ENCODE data around the gene TTL. TPM values are rescaled to one million over a fixed set of nuclear protein-coding genes. Genes with fewer than 3 reads are reported as not detected.
A peak's percentile ranks its signal among the peaks of the same experiment; 100 is the strongest.

TTL gene
- total RNA-seq, 4 donors from 2014 or later: 11.6 to 24.2 (median 21.4) TPM

DNA sequence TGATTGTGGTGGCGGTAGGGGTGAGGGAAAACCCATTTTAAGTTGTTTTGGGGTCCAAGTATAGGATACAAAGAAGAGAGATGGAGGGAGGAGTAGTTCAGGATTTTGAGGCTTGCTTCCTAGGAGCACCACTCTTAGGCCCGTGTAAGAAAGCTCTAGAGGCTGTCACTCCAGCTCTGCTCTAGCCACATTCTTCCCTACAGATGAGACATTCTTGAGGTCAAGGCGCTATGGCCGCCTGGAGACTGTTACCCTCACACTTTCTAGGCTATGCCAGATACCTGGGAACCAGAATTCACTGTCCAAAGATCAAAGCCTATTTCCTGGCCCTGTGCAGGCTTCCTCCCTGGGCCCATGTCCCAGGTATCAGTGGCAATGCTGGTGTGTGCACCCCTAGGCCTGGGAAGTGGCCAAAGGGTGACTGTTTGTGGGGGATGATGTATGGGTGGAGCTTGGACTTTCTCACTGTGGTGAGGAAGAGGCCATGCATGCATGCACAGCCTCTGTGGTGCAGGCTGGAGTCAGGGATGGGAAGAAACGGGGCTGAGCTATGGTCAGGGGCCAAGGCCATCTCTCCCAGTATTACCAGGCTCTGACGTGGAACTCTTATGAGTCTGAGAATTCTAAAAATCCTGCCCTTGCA lies 7.0 kb upstream of the TTL start:
- TF ChIP-seq POLR2A (IDR thresholded peaks at IDR 0.05): no peak
- TF ChIP-seq, protein P1, sequence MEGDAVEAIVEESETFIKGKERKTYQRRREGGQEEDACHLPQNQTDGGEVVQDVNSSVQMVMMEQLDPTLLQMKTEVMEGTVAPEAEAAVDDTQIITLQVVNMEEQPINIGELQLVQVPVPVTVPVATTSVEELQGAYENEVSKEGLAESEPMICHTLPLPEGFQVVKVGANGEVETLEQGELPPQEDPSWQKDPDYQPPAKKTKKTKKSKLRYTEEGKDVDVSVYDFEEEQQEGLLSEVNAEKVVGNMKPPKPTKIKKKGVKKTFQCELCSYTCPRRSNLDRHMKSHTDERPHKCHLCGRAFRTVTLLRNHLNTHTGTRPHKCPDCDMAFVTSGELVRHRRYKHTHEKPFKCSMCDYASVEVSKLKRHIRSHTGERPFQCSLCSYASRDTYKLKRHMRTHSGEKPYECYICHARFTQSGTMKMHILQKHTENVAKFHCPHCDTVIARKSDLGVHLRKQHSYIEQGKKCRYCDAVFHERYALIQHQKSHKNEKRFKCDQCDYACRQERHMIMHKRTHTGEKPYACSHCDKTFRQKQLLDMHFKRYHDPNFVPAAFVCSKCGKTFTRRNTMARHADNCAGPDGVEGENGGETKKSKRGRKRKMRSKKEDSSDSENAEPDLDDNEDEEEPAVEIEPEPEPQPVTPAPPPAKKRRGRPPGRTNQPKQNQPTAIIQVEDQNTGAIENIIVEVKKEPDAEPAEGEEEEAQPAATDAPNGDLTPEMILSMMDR (IDR thresholded peaks at IDR 0.05): no peak
- intact Hi-C loops (cut with DNase I): no loop called here
- 74 to 81% methylated on average over 5 to 6 of the region's 6 CpGs for WGBS, 2 donors

DNA sequence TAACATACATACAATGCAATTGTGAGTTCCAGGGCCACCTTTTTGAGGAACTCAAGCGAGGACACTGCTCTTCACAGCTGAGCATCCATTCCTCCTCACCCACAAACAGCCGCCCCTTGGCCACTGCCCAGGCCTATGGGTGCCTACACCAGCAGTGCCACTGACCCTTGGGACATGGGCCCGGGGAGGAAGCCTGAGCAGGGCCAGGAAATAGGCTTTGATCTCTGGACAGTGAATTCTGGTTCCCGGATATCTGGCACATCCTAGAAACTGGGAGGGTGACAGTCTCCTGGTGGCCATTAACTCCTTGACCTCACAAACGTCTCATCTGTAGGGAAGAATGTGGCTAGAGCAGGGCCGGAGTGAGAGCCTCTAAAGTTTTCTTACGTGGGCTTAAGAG lies 5.5 kb upstream of the TTL start:
- DNase-seq: no peak
- H3K4me3 ChIP-seq: no peak overlapping the region
- intact Hi-C loops (cut with DNase I): no loop called here
- no peak overlapping the region for H3K27ac ChIP-seq
- H3K27me3 ChIP-seq: no peaks in the 10 kb centered on the region
- H3K9me3 ChIP-seq: no peaks in the 10 kb centered on the region
- whole genome bisulfite sequencing, 2 donors: 67 to 80% methylated on average over 6 of the region's 7 CpGs
- TF ChIP-seq, protein P1 (IDR thresholded peaks at IDR 0.05): no peak
- no peak for TF ChIP-seq POLR2A (IDR thresholded peaks at IDR 0.05)
- no peaks in the 10 kb centered on the region for H3K36me3 ChIP-seq
- H3K4me1 ChIP-seq: peaks cover 3 to 11% (median 5%) of the 10 kb centered on the region in 3 donors

More for the DNA sequence above, 7.0 kb upstream of the TTL start:
- Histone ChIP-seq H3K9me3 (no peaks in the 10 kb centered on the region), H3K27ac (no peak overlapping the region), H3K36me3 (no peaks in the 10 kb centered on the region), H3K4me1 (no peaks in the 10 kb centered on the region), H3K4me3 (no peak overlapping the region), H3K27me3 (no peaks in the 10 kb centered on the region)
- no peak for DNase-seq

DNA sequence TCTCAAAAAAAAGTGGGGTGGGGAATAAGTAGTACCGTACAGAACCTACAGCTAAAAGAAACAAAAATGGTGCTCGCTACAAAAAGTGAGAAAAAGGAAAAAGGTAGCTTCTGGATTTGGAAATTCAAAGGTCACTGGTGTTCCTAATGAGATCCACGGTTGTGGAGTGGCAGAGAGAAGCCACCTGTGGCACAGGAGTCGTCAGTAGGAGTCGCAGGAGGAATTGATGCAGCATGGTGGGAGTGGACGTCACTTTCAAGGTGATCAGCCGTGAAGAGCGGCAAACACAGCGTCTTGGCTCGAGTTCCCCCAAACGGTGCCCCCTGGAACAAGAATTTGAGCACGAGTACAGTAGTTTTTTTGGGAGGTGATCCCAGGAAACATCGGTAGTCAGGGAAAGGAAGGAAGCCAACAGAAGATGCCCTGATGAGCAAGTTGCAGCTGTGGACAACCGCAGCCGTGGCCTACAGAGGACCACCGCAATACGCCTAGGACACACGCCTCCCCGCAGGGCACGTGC lies 1.4 kb upstream of the TTL start:
- intact Hi-C loops (cut with DNase I): no loop called here
- TF ChIP-seq, protein P1 (IDR thresholded peaks at IDR 0.05): no peak
- no peak for TF ChIP-seq POLR2A (IDR thresholded peaks at IDR 0.05)
- H3K9me3 ChIP-seq: no peaks in the 10 kb centered on the region
- H3K27me3 ChIP-seq: no peaks in the 10 kb centered on the region
- H3K27ac ChIP-seq: peak overlapping the region; percentile 91 to 95 (median 94)
- peaks cover 10 to 33% (median 15%) of the 10 kb centered on the region in 3 donors for H3K4me1 ChIP-seq
- H3K4me3 ChIP-seq: peak overlapping the region; percentile 80 to 91 (median 88)
- no peak for DNase-seq
- 22 to 25% methylated on average over 9 to 13 of the region's 20 CpGs for WGBS, 2 donors
- no peaks in the 10 kb centered on the region for H3K36me3 ChIP-seq

DNA sequence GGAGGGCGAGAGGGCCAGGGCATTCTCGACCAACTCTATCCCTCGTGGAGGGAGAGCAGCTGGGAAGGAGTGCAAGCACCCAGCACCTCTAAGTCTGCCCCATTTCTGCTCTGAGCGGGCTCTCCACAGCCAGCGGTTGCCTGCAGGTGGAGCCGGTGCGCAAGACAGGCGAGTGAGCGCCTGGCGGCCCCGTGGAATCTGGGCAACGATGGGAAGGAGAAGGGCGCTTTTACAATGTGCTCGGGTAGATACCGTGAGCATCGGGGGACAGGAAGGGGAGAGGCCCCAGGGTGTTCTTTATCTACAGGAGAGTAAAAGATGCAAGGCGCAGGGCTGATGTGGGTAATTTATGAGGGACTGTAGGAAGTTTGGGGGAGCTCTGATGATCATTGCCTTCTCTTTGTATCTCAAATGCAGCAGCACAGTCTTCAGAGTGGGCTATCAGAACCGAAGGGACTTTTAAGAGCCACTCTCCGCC lies 867 bp upstream of the TTL start:
- intact Hi-C loops (cut with DNase I): no loop called here
- WGBS, 2 donors: 0 to 3% methylated on average over 8 to 12 of the region's 19 CpGs
- Histone ChIP-seq H3K4me1 (peaks cover 10 to 33% (median 15%) of the 10 kb centered on the region in 3 donors), H3K27me3 (no peaks in the 10 kb centered on the region), H3K9me3 (no peaks in the 10 kb centered on the region), H3K27ac (peak overlapping the region; percentile 91 to 95 (median 94)), H3K36me3 (peaks cover 0 to 4% (median 0%) of the 10 kb centered on the region in 3 donors), H3K4me3 (peak overlapping the region; percentile 80 to 91 (median 88))
- peak; percentile 48 for DNase-seq
- TF ChIP-seq POLR2A (IDR thresholded peaks at IDR 0.05): no peak
- TF ChIP-seq, protein P1 (IDR thresholded peaks at IDR 0.05): peak; percentile 54 to 87 (median 80)

DNA sequence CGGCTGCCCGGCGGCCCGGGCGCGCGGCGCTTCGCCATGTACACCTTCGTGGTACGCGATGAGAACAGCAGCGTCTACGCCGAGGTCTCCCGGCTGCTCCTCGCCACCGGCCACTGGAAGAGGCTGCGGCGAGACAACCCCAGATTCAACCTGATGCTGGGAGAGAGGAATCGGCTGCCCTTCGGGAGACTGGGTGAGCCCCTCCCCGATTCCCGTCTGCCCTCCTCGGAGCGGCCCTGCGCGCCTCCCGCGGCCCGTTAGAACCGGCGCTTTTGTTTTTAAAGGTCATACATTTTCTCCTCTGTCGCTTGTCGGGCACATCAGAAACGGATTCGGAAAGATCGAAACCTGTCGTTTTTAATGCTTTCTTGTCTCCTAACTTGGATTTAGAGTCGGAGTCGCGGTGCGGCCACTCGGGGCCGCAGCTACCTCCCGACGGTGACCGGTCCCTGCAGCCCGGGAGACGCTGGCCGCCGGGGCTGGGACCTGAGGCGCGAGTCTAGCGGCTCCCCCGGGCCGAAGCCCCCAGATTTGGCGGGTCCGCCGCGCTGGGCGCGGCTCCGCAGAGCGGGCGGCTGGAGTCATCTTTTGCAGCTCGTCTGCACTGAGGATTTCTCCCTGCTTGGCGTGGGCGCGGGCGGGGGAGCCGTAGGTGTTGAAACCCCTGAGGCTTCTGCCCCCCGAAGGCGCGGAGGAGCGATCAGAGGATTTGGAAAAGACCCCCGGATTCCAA lies 519 bp downstream of the TTL start:
- peak overlapping the region; percentile 92 to 95 (median 95) for H3K27ac ChIP-seq
- 1% methylated on average over 22 to 29 of the region's 77 CpGs for WGBS, 2 donors
- no peaks in the 10 kb centered on the region for H3K27me3 ChIP-seq
- no peaks in the 10 kb centered on the region for H3K9me3 ChIP-seq
- TF ChIP-seq POLR2A (IDR thresholded peaks at IDR 0.05): no peak
- TF ChIP-seq, protein P1 (IDR thresholded peaks at IDR 0.05): no peak
- intact Hi-C loops (cut with DNase I): no loop called here
- peak overlapping the region; percentile 80 to 91 (median 88) for H3K4me3 ChIP-seq
- no peak for DNase-seq
- peaks cover 10 to 33% (median 15%) of the 10 kb centered on the region in 3 donors for H3K4me1 ChIP-seq
- H3K36me3 ChIP-seq: peaks cover 0 to 10% (median 0%) of the 10 kb centered on the region in 3 donors

Data from esophagus squamous epithelium (tissue), 5 donors.